Lower lobe of right lung (tissue), 2 donors: ENCODE measurements around the gene PCDHGA4. TPM values are rescaled to one million over a fixed set of nuclear protein-coding genes. Genes with fewer than 3 reads are reported as not detected.

ENCODE experiments used
- ATAC-seq, 2 donors: fragments of 200-7000 bp; cut with Tn5 transposase; one replicate each; pipeline ENCODE4 v1.9.1; 2020 to 2022; ENCODE audit warnings: mild to moderate bottlenecking in 2 of 2, moderate library complexity in 2 of 2
- DNase-seq: peaks from one replicate; pipeline ENCODE4 v3.0.0-alpha.2; 2020
- H3K27ac ChIP-seq: fragments of 200-600 bp; one replicate; pipeline ENCODE4 v1.8.0; 2022
- H3K27me3 ChIP-seq: fragments of 200-600 bp; one replicate; pipeline ENCODE4 v1.8.0; 2022; ENCODE audit warnings: low read depth
- H3K36me3 ChIP-seq: fragments of 200-600 bp; one replicate; pipeline ENCODE4 v1.8.0; 2022; ENCODE audit warnings: mild to moderate bottlenecking
- H3K4me1 ChIP-seq: fragments of 200-600 bp; one replicate; pipeline ENCODE4 v1.8.0; 2022
- H3K4me3 ChIP-seq: fragments of 200-600 bp; one replicate; pipeline ENCODE4 v1.8.0; 2022; ENCODE audit warnings: mild to moderate bottlenecking
- H3K9me3 ChIP-seq: fragments of 200-600 bp; one replicate; pipeline ENCODE4 v1.8.0; 2022
- intact Hi-C: fragments of 100-400 bp; cut with DNase I; formaldehyde crosslinking; loops from one replicate; pipeline ENCODE4 v1.11.0; 2022
- total RNA-seq: library from RNA; stranded (reverse); fragmentation: NEBNext Ultra II Directional; extraction: Animal tissue kit (Norgen Biotek cat#: 25700); gene quantifications from one replicate; pipeline ENCODE4 v1.2.1, GENCODE V29; 2021
- TF ChIP-seq, protein P1 (sequence below): fragments of 200-600 bp; IDR thresholded peaks from one replicate; pipeline ENCODE4 v1.8.0; 2022; ENCODE audit warnings: antibody characterized with exemption, mild to moderate bottlenecking
- donor health status: DM: no; HTN: yes; CAD: no; lungs with severe emphysema.

PCDHGA4 gene
- total RNA-seq, 1 donor from 2014 or later = 3.1 TPM

DNA sequence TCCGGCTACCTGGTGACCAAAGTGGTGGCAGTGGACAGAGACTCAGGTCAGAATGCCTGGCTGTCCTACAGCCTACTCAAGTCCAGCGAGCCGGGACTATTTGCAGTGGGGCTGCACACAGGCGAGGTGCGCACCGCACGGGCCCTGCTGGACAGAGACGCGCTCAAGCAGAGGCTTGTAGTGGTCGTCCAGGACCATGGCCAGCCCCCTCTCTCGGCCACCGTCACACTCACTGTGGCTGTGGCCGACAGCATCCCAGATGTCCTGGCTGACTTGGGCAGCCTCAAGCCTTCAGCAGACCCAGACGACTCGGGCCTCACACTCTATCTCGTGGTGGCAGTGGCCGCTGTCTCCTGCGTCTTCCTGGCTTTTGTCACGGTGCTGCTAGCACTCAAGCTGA lies 2.1 kb downstream of the PCDHGA4 start:
- Histone ChIP-seq H3K9me3 (peaks cover 62% of the 10 kb centered on the region), H3K4me1 (no peaks in the 10 kb centered on the region), H3K27ac (no peak overlapping the region), H3K36me3 (no peaks in the 10 kb centered on the region), H3K4me3 (no peak overlapping the region), H3K27me3 (peaks cover 24% of the 10 kb centered on the region)
- intact Hi-C loops = no loop called here
- ATAC-seq (no peak), DNase-seq (no peak)
- TF ChIP-seq, protein P1, sequence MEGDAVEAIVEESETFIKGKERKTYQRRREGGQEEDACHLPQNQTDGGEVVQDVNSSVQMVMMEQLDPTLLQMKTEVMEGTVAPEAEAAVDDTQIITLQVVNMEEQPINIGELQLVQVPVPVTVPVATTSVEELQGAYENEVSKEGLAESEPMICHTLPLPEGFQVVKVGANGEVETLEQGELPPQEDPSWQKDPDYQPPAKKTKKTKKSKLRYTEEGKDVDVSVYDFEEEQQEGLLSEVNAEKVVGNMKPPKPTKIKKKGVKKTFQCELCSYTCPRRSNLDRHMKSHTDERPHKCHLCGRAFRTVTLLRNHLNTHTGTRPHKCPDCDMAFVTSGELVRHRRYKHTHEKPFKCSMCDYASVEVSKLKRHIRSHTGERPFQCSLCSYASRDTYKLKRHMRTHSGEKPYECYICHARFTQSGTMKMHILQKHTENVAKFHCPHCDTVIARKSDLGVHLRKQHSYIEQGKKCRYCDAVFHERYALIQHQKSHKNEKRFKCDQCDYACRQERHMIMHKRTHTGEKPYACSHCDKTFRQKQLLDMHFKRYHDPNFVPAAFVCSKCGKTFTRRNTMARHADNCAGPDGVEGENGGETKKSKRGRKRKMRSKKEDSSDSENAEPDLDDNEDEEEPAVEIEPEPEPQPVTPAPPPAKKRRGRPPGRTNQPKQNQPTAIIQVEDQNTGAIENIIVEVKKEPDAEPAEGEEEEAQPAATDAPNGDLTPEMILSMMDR = no peak

DNA sequence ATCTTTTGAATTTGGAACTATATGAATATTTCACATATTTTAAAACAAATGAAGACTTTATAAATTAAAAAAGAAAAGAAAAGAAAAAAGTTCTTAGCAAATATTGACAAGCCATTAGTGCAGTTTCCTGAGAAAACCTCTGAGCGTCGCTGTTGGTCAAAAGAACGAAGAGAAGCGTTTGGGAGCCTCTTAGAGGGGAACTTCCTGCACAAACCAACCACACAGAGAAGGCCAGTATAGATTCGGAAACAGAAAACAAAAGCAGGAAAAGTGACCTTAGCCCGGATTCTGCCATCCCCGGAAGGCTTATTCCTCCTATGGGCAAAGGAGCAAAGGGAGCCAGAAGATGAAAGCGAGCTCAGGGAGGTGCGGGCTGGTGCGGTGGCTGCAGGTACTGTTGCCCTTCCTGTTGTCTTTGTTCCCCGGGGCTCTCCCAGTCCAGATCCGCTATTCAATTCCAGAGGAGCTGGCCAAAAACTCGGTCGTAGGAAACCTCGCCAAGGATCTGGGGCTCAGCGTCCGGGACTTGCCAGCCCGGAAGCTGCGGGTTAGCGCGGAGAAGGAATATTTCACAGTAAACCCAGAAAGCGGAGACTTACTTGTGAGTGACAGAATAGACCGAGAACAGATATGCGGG lies 5.1 kb downstream of the PCDHGA4 start, which contains the start of gene PCDHGB2:
TSS of gene PCDHGB2 (plus strand) at position 205 of the 637 bp plus-strand sequence. CDS start at position 347, 142 bp downstream.
- no peak within 1 kb of the TSS for H3K27ac ChIP-seq
- peaks cover 78% of the 10 kb centered on the region for H3K9me3 ChIP-seq
- no peaks in the 10 kb centered on the region for H3K36me3 ChIP-seq
- DNase-seq = no peak
- peak within 1 kb of the TSS; percentile 41 for H3K4me3 ChIP-seq
- H3K27me3 ChIP-seq = peaks cover 28% of the 10 kb centered on the region
- ATAC-seq = no peak
- H3K4me1 ChIP-seq = no peaks in the 10 kb centered on the region
- TF ChIP-seq, protein P1 = peak; percentile 37
- intact Hi-C loops = no loop called here

DNA sequence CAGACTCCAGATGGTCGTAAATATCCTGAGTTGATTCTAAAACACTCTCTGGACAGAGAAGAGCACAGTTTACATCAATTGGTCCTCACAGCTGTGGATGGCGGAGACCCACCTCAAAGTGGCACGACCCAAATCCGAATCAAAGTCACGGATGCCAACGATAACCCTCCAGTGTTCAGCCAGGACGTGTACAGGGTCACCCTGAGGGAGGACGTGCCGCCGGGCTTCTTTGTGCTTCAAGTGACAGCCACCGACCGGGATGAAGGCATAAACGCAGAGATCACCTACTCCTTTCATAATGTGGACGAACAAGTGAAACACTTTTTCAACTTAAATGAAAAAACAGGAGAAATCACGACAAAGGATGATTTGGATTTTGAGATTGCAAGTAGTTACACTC lies 5.9 kb downstream of the PCDHGA4 start:
- Histone ChIP-seq H3K4me1 (no peaks in the 10 kb centered on the region), H3K9me3 (peaks cover 78% of the 10 kb centered on the region), H3K36me3 (no peaks in the 10 kb centered on the region), H3K27me3 (peaks cover 34% of the 10 kb centered on the region), H3K4me3 (no peak overlapping the region), H3K27ac (no peak overlapping the region)
- ATAC-seq (no peak), DNase-seq (no peak)
- intact Hi-C loops = no loop called here
- TF ChIP-seq, protein P1 = no peak

DNA sequence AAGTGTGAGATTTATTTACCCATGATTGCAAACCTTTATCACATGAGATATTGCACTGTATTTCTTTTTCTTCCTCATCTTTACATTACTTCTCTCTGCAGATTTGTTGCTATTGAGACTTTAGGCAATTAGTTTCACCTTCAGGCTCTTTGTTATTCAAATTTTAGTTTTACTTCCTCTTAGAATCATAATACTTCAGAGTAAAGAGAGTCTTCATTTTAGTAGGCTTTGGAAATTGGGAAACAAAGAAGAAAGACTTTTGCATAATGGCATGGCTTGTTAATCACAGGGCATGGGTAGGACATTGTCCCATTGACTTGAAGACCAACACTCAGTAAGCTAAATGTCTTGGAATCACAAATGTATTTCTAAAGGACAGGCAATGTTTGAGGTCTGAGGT lies 7.9 kb downstream of the PCDHGA4 start:
- H3K27me3 ChIP-seq = peaks cover 49% of the 10 kb centered on the region

DNA sequence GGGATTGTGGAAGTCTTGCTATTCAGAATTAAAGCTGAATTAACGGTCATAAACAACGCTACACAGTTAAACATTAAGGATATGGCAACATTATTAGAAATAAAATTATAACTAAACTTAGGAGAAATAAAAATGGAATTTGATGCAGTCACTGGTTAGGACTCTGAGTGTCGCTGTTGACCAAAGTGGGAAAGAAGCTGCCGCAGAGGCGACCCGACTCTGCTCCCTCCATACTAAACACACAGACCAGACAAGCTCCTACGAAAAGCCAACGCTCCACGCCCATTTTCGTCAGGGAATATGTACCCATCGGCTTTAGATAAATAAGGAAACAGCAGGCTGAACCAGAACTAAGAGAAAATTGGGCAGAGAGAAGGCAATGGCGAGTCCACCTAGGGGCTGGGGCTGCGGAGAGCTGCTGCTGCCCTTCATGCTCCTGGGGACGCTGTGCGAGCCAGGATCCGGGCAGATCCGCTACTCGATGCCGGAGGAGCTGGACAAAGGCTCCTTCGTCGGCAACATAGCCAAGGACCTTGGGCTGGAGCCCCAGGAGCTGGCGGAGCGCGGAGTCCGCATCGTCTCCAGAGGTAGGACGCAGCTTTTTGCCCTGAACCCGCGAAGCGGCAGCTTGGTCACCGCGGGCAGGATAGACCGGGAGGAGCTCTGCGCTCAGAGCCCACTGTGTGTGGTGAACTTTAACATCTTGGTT lies 9.3 kb downstream of the PCDHGA4 start, which contains the start of gene PCDHGA5:
TSS of gene PCDHGA5 (plus strand) at position 211 of the 709 bp plus-strand sequence. CDS start at position 380, 169 bp downstream.
- no peaks in the 10 kb centered on the region for H3K36me3 ChIP-seq
- intact Hi-C loops = no loop called here
- H3K4me3 ChIP-seq = peak within 1 kb of the TSS; percentile 28
- no peak within 1 kb of the TSS for H3K27ac ChIP-seq
- ATAC-seq (no peak), DNase-seq (no peak)
- H3K9me3 ChIP-seq = peaks cover 79% of the 10 kb centered on the region
- TF ChIP-seq, protein P1 = no peak
- no peaks in the 10 kb centered on the region for H3K4me1 ChIP-seq
- peaks cover 49% of the 10 kb centered on the region for H3K27me3 ChIP-seq

More for the DNA sequence above, 7.9 kb downstream of the PCDHGA4 start:
- intact Hi-C loops = no loop called here
- Histone ChIP-seq H3K4me3 (no peak overlapping the region), H3K9me3 (peaks cover 80% of the 10 kb centered on the region), H3K36me3 (no peaks in the 10 kb centered on the region), H3K27ac (no peak overlapping the region), H3K4me1 (no peaks in the 10 kb centered on the region)
- TF ChIP-seq, protein P1 = no peak
- no peak for DNase-seq
- ATAC-seq = no peak
